Natural killer cell (primary cell): ENCODE data around the gene LARGE1. TPM values are rescaled to one million over a fixed set of nuclear protein-coding genes. Genes with fewer than 3 reads are reported as not detected.

Experiments used
- ATAC-seq, 3 donors: fragments of 150-1000 bp in 2 of 3; fragments of 200-7000 bp in 1 of 3; cut with Tn5 transposase; 1 replicate in 1 of 3; 2 replicates in 2 of 3; pipeline ENCODE4 v1.10.0; 2021; ENCODE audit warnings: mild to moderate bottlenecking in 2 of 3, moderate library complexity in 2 of 3
- DNase-seq, 2 donors: peaks; one replicate each; pipeline versions ENCODE4 v3.0.0 to v3.0.0-alpha.2; 2013 to 2021; ENCODE audit warnings: mixed read lengths in 1 of 2
- H3K27ac ChIP-seq: one replicate; pipeline ENCODE4 v1.5.1; 2013; ENCODE audit warnings: mild to moderate bottlenecking, low read length
- H3K27me3 ChIP-seq: one replicate; pipeline ENCODE4 v1.6.1; 2013; ENCODE audit warnings: low read length; ENCODE audit not compliant: control insufficient read depth, insufficient read depth
- H3K36me3 ChIP-seq: one replicate; pipeline ENCODE4 v1.6.1; 2013; ENCODE audit warnings: low read length; ENCODE audit not compliant: control insufficient read depth, insufficient read depth
- H3K4me1 ChIP-seq: one replicate; pipeline ENCODE4 v1.6.1; 2013; ENCODE audit warnings: low read length; ENCODE audit not compliant: control insufficient read depth, insufficient read depth
- H3K4me3 ChIP-seq: one replicate; pipeline ENCODE4 v1.5.1; 2013; ENCODE audit warnings: low read length
- H3K9me3 ChIP-seq: one replicate; pipeline ENCODE4 v1.6.1; 2013; ENCODE audit warnings: low read length; ENCODE audit not compliant: control insufficient read depth, insufficient read depth
- H3K27ac Mint-ChIP-seq, 2 donors: one replicate each; pipeline ENCODE4 v1.8.0; 2022; ENCODE audit warnings: mild to moderate bottlenecking in 2 of 2, mixed read lengths in 2 of 2, moderate library complexity in 1 of 2
- H3K27me3 Mint-ChIP-seq, 2 donors: one replicate each; pipeline ENCODE4 v1.8.0; 2022; ENCODE audit warnings: low read depth in 2 of 2, mixed read lengths in 2 of 2
- H3K36me3 Mint-ChIP-seq: one replicate; pipeline ENCODE4 v1.8.0; 2022; ENCODE audit warnings: mixed read lengths
- H3K4me1 Mint-ChIP-seq, 2 donors: one replicate each; pipeline ENCODE4 v1.8.0; 2022; ENCODE audit warnings: mixed read lengths in 2 of 2
- H3K4me3 Mint-ChIP-seq: one replicate; pipeline ENCODE4 v1.8.0; 2022; ENCODE audit warnings: mild to moderate bottlenecking, moderate library complexity, mixed read lengths
- H3K9me3 Mint-ChIP-seq, 2 donors: one replicate each; pipeline ENCODE4 v1.8.0; 2022; ENCODE audit warnings: mixed read lengths in 2 of 2
- WGBS: methylation state at CpG from one replicate; pipeline ENCODE4 v1.1.7; 2013; ENCODE audit warnings: missing lambda C conversion rate; ENCODE audit not compliant: insufficient coverage; 5-methylcytosine and 5-hydroxymethylcytosine counted together
- intact Hi-C: fragments of 100-400 bp; cut with micrococcal nuclease; formaldehyde crosslinking; loops from one replicate; pipeline ENCODE4 v1.14.2; 2022
- total RNA-seq, 4 donors: library from RNA; stranded (reverse); fragments of 120-200 nt in 1 of 4; gene quantifications; one replicate each; pipeline versions ENCODE4 v1.2.3 to v1.2.4, GENCODE V29; 2013 to 2022
- TF ChIP-seq, protein P1 (sequence below): fragments of 200-600 bp; IDR thresholded peaks from one replicate; pipeline ENCODE4 v1.8.0; 2022; ENCODE audit warnings: antibody characterized with exemption

LARGE1 gene
- total RNA-seq, 3 donors from 2014 or later (not counting 1 experiment from before 2014, with no cell fraction given): 2.6 to 11.6 (median 4.1) TPM

DNA sequence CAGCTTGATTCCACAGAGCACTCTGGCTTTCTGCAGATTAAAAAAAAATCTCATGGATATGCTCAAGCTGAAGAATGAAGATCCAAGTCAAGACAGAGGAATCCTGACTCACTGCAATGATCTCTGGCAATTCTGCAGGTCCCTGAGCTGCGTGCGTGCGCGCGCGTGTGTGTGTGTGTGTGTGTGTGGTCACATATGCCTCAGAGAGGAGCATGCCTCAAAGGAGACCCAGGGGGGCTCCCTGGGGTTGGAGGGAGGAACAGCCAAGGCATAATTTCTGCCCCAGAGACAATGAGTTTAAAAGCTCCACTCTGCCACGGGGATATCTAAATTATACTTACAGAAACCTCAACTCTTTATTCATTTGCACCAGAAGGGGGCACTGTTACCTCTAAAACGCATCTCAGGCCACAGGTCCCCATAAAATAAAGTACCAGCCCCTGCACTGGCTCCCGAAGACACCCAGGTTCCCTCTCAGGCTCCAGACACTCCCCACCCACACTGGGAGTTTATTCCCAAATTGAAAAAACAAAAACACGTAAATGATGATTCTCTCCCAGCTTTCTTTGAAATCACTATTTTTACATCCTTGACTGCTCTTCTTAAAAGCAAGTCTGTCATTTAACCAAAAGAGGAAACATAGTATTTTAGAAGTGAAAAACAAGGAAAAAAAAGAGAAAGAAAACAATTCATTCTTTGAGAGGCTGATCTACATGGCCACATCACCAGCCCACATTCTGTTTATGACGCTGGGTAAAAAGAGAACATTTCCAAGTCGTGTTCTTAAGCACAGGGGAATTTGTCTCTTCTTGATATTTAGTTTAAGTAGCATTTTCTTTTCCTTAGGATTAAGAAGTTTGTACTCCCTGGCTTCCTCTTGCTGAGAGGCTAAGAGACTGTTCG, 401.0 kb downstream of the LARGE1 start:
- H3K4me1 Mint-ChIP-seq: peaks cover 5% of the 10 kb centered on the region in 2 donors

DNA sequence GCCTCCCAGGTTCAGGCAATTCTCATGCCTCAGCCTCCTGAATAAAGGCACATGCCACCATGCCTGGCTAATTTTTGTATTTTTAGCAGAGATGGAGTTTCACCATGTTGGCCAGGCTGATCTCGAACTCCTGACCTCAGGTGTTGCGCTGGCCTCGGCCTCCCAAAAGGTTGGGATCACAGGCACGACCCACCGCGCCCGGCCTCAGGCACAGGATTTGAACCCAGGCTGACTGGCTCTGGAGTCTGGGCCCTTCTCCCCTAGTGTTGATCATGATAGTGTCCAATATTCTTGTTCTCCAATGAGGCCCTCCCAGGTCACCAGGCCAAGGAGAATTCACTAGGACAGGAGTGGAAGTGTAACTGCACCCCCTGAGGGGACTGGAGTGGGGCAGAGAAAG, 401.9 kb downstream of the LARGE1 start:
- peaks cover 5% of the 10 kb centered on the region in 2 donors for H3K4me1 Mint-ChIP-seq
- DNase-seq (no peak), ATAC-seq (no peak)
- WGBS: 91% methylated on average over 7 of the region's 7 CpGs
- intact Hi-C loops: no loop called here
- no peaks in the 10 kb centered on the region for H3K27me3 Mint-ChIP-seq
- H3K4me3 Mint-ChIP-seq: no peak overlapping the region
- H3K27ac Mint-ChIP-seq: no peak overlapping the region
- no peak overlapping the region for H3K27ac ChIP-seq
- H3K4me3 ChIP-seq: no peak overlapping the region
- no peaks in the 10 kb centered on the region for H3K27me3 ChIP-seq
- H3K4me1 ChIP-seq: peaks cover 37% of the 10 kb centered on the region
- H3K9me3 ChIP-seq: peaks cover 2% of the 10 kb centered on the region
- no peaks in the 10 kb centered on the region for H3K9me3 Mint-ChIP-seq
- no peaks in the 10 kb centered on the region for H3K36me3 Mint-ChIP-seq
- no peaks in the 10 kb centered on the region for H3K36me3 ChIP-seq
- TF ChIP-seq, protein P1, sequence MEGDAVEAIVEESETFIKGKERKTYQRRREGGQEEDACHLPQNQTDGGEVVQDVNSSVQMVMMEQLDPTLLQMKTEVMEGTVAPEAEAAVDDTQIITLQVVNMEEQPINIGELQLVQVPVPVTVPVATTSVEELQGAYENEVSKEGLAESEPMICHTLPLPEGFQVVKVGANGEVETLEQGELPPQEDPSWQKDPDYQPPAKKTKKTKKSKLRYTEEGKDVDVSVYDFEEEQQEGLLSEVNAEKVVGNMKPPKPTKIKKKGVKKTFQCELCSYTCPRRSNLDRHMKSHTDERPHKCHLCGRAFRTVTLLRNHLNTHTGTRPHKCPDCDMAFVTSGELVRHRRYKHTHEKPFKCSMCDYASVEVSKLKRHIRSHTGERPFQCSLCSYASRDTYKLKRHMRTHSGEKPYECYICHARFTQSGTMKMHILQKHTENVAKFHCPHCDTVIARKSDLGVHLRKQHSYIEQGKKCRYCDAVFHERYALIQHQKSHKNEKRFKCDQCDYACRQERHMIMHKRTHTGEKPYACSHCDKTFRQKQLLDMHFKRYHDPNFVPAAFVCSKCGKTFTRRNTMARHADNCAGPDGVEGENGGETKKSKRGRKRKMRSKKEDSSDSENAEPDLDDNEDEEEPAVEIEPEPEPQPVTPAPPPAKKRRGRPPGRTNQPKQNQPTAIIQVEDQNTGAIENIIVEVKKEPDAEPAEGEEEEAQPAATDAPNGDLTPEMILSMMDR: no peak

More for the DNA sequence above, 401.0 kb downstream of the LARGE1 start:
- intact Hi-C loops: no loop called here
- no peak overlapping the region for H3K4me3 ChIP-seq
- Mint-ChIP-seq H3K36me3 (no peaks in the 10 kb centered on the region), H3K27me3 (no peaks in the 10 kb centered on the region), H3K4me3 (no peak overlapping the region), H3K27ac (no peak overlapping the region), H3K9me3 (no peaks in the 10 kb centered on the region)
- no peak for ATAC-seq
- peaks cover 38% of the 10 kb centered on the region for H3K4me1 ChIP-seq
- no peaks in the 10 kb centered on the region for H3K36me3 ChIP-seq
- H3K27me3 ChIP-seq: no peaks in the 10 kb centered on the region
- TF ChIP-seq, protein P1: no peak
- H3K27ac ChIP-seq: no peak overlapping the region
- DNase-seq: peak in 1 of 2 donors; percentile 55
- 53% methylated on average over 13 of the region's 13 CpGs for WGBS
- peaks cover 2% of the 10 kb centered on the region for H3K9me3 ChIP-seq

DNA sequence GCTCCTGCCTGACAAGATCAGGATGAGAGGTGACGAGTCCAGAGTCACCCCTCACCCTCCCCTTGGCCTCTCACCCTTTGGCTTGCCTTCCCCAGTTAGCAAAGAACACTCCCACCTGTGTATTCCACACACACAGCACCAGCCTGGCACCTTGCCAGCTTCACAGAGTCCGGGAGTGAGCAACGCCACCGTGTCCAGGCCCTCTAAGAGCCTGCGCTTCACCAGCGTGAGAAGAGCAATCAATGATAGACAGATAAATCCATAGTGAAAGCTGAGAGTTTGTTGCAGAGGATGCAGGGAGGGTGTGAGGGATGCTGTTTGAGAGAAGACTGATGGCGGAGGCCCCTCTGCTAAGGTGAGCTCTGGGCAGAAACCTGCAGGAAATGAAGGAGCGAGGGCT, 404.5 kb downstream of the LARGE1 start:
- DNase-seq (no peak), ATAC-seq (no peak)
- Mint-ChIP-seq H3K4me3 (no peak overlapping the region), H3K4me1 (no peaks in the 10 kb centered on the region), H3K9me3 (no peaks in the 10 kb centered on the region), H3K27me3 (no peaks in the 10 kb centered on the region), H3K36me3 (no peaks in the 10 kb centered on the region), H3K27ac (no peak overlapping the region)
- no peaks in the 10 kb centered on the region for H3K9me3 ChIP-seq
- H3K27me3 ChIP-seq: no peaks in the 10 kb centered on the region
- intact Hi-C loops: no loop called here
- H3K4me3 ChIP-seq: no peak overlapping the region
- TF ChIP-seq, protein P1: no peak
- H3K36me3 ChIP-seq: no peaks in the 10 kb centered on the region
- H3K4me1 ChIP-seq: peaks cover 15% of the 10 kb centered on the region
- no peak overlapping the region for H3K27ac ChIP-seq
- WGBS: 89% methylated on average over 8 of the region's 8 CpGs
